Measurements from ENCODE around the gene OVCA2.
A peak's percentile ranks its signal among the peaks of the same experiment; 100 is the strongest.

Gene OVCA2

GRCh38 chr17:1997927-1998742 lies 43.7 kb upstream of the OVCA2 start:
- no peak for DNase-seq (ENCODE audit: low read depth, low spot score)
- Histone ChIP-seq H3K27ac (no peak overlapping the region), H3K36me3 (ENCODE audit: insufficient read depth, low read length) (no peaks in the 10 kb centered on the region), H3K4me3 (no peak overlapping the region), H3K9ac (ENCODE audit: insufficient read length) (no peak overlapping the region), H3K9me3 (ENCODE audit: low read depth, low read length) (no peaks in the 10 kb centered on the region)
- no peak for TF ChIP-seq EZH2 (IDR thresholded peaks at IDR 0.05)
- no peak for TF ChIP-seq FOXP2 (optimal IDR thresholded peaks at IDR 0.05; ENCODE audit: control extremely low read depth, extremely low read length, insufficient read depth)
- TF ChIP-seq POLR2AphosphoS5 (IDR thresholded peaks at IDR 0.05; ENCODE audit: borderline replicate concordance, low read depth, low read length): no peak

- TF ChIP-seq POLR2AphosphoS5 (IDR thresholded peaks at IDR 0.05; ENCODE audit: borderline replicate concordance, low read depth, low read length): no peak
- TF ChIP-seq FOXP2 (optimal IDR thresholded peaks at IDR 0.05; ENCODE audit: control extremely low read depth, extremely low read length, insufficient read depth): no peak
- TF ChIP-seq EZH2 (IDR thresholded peaks at IDR 0.05): no peak
These were observed 42.1 kb upstream of the OVCA2 start for GRCh38 chr17:1999557-2000251.

GRCh38 chr17:2002767-2003329 lies 39.0 kb upstream of the OVCA2 start:
- no peak overlapping the region for H3K4me3 ChIP-seq
- TF ChIP-seq FOXP2 (optimal IDR thresholded peaks at IDR 0.05; ENCODE audit: control extremely low read depth, extremely low read length, insufficient read depth): no peak
- H3K9me3 ChIP-seq (ENCODE audit: low read depth, low read length): no peaks in the 10 kb centered on the region
- DNase-seq (ENCODE audit: low read depth, low spot score): no peak
- H3K9ac ChIP-seq (ENCODE audit: insufficient read length): no peak overlapping the region
- H3K27ac ChIP-seq: peak overlapping the region; percentile 42; the same call in 1 of the 2 replicates
- no peaks in the 10 kb centered on the region for H3K36me3 ChIP-seq (ENCODE audit: insufficient read depth, low read length)

More at GRCh38 chr17:1999557-2000251, 42.1 kb upstream of the OVCA2 start:
- no peak for DNase-seq (ENCODE audit: low read depth, low spot score)
- no peak overlapping the region for H3K9ac ChIP-seq (ENCODE audit: insufficient read length)
- no peaks in the 10 kb centered on the region for H3K36me3 ChIP-seq (ENCODE audit: insufficient read depth, low read length)
- H3K4me3 ChIP-seq: no peak overlapping the region
- H3K27ac ChIP-seq: no peak overlapping the region; the same call in 1 of the 2 replicates
- no peaks in the 10 kb centered on the region for H3K9me3 ChIP-seq (ENCODE audit: low read depth, low read length)

- no peaks in the 10 kb centered on the region for H3K36me3 ChIP-seq (ENCODE audit: insufficient read depth, low read length)
- H3K27ac ChIP-seq: no peak overlapping the region
- no peak for DNase-seq (ENCODE audit: low read depth, low spot score)
- no peak overlapping the region for H3K9ac ChIP-seq (ENCODE audit: insufficient read length)
- no peak overlapping the region for H3K4me3 ChIP-seq
- no peaks in the 10 kb centered on the region for H3K9me3 ChIP-seq (ENCODE audit: low read depth, low read length)
- no peak for TF ChIP-seq EZH2 (IDR thresholded peaks at IDR 0.05)
- no peak for TF ChIP-seq POLR2AphosphoS5 (IDR thresholded peaks at IDR 0.05; ENCODE audit: borderline replicate concordance, low read depth, low read length)
These were observed 38.3 kb upstream of the OVCA2 start for GRCh38 chr17:2003525-2003924.

GRCh38 chr17:2004435-2004952 lies 37.3 kb upstream of the OVCA2 start:
- H3K9ac ChIP-seq (ENCODE audit: insufficient read length): no peak overlapping the region
- no peaks in the 10 kb centered on the region for H3K36me3 ChIP-seq (ENCODE audit: insufficient read depth, low read length)
- H3K27ac ChIP-seq: no peak overlapping the region
- TF ChIP-seq FOXP2 (optimal IDR thresholded peaks at IDR 0.05; ENCODE audit: control extremely low read depth, extremely low read length, insufficient read depth) (no peak), POLR2AphosphoS5 (IDR thresholded peaks at IDR 0.05; ENCODE audit: borderline replicate concordance, low read depth, low read length) (no peak), EZH2 (IDR thresholded peaks at IDR 0.05) (no peak)
- no peaks in the 10 kb centered on the region for H3K9me3 ChIP-seq (ENCODE audit: low read depth, low read length)
- H3K4me3 ChIP-seq: no peak overlapping the region
- DNase-seq (ENCODE audit: low read depth, low spot score): no peak

- Histone ChIP-seq H3K36me3 (ENCODE audit: insufficient read depth, low read length) (no peaks in the 10 kb centered on the region), H3K9me3 (ENCODE audit: low read depth, low read length) (no peaks in the 10 kb centered on the region), H3K27ac (no peak overlapping the region), H3K9ac (ENCODE audit: insufficient read length) (no peak overlapping the region), H3K4me3 (no peak overlapping the region)
- DNase-seq (ENCODE audit: low read depth, low spot score): no peak
- TF ChIP-seq POLR2AphosphoS5 (IDR thresholded peaks at IDR 0.05; ENCODE audit: borderline replicate concordance, low read depth, low read length): no peak
- TF ChIP-seq EZH2 (IDR thresholded peaks at IDR 0.05): no peak
- TF ChIP-seq FOXP2 (optimal IDR thresholded peaks at IDR 0.05; ENCODE audit: control extremely low read depth, extremely low read length, insufficient read depth): no peak
These were observed 33.3 kb upstream of the OVCA2 start for GRCh38 chr17:2008332-2009126.

GRCh38 chr17:2009737-2010136 lies 32.1 kb upstream of the OVCA2 start:
- TF ChIP-seq EZH2 (IDR thresholded peaks at IDR 0.05) (no peak), POLR2AphosphoS5 (IDR thresholded peaks at IDR 0.05; ENCODE audit: borderline replicate concordance, low read depth, low read length) (no peak), FOXP2 (optimal IDR thresholded peaks at IDR 0.05; ENCODE audit: control extremely low read depth, extremely low read length, insufficient read depth) (no peak)
- DNase-seq (ENCODE audit: low read depth, low spot score): no peak
- H3K36me3 ChIP-seq (ENCODE audit: insufficient read depth, low read length): no peaks in the 10 kb centered on the region
- H3K9ac ChIP-seq (ENCODE audit: insufficient read length): no peak overlapping the region
- no peak overlapping the region for H3K4me3 ChIP-seq
- H3K9me3 ChIP-seq (ENCODE audit: low read depth, low read length): no peaks in the 10 kb centered on the region
- no peak overlapping the region for H3K27ac ChIP-seq
